Measurements from ENCODE around the gene TMEM150B.

Gene TMEM150B

GRCh38 chr19:55362174-55362989 lies 37.2 kb upstream of the TMEM150B start:
- Histone ChIP-seq H2AFZ (ENCODE audit: low read length) (no peak overlapping the region), H4K20me1 (ENCODE audit: insufficient read depth, low read length) (no peaks in the 10 kb centered on the region), H3K36me3 (ENCODE audit: insufficient read depth, low read length) (no peaks in the 10 kb centered on the region), H3K4me2 (ENCODE audit: low read length) (no peak overlapping the region), H3K9me2 (ENCODE audit: low read depth, low read length) (no peaks in the 10 kb centered on the region), H3K79me2 (ENCODE audit: insufficient read depth, low read length) (no peaks in the 10 kb centered on the region), H3K4me1 (ENCODE audit: insufficient read depth, low read length, severe bottlenecking) (no peaks in the 10 kb centered on the region), H3K9me3 (ENCODE audit: low read length) (no peaks in the 10 kb centered on the region), H3F3A (ENCODE audit: insufficient read depth, low read length) (no peaks in the 10 kb centered on the region), H3K27me3 (ENCODE audit: insufficient read depth, low read length) (peaks cover 9% of the 10 kb centered on the region; the same call in 1 of the 2 replicates), H3K9ac (ENCODE audit: low read length) (no peak overlapping the region), H3K27ac (ENCODE audit: low read depth, low read length, poor library complexity, severe bottlenecking) (no peak overlapping the region), H3K4me3 (ENCODE audit: low read depth, low read length, poor library complexity, severe bottlenecking) (no peak overlapping the region)
- TF ChIP-seq EZH2 (IDR thresholded peaks at IDR 0.05; ENCODE audit: borderline replicate concordance, low read length): no peak
- no peak for TF ChIP-seq CTCF (IDR thresholded peaks at IDR 0.05; ENCODE audit: low read length)

- no peak overlapping the region for H2AFZ ChIP-seq (ENCODE audit: low read length)
- H3K27ac ChIP-seq (ENCODE audit: low read depth, low read length, poor library complexity, severe bottlenecking): no peak overlapping the region
- H3K4me3 ChIP-seq (ENCODE audit: low read depth, low read length, poor library complexity, severe bottlenecking): no peak overlapping the region
- no peaks in the 10 kb centered on the region for H3K36me3 ChIP-seq (ENCODE audit: insufficient read depth, low read length)
- H4K20me1 ChIP-seq (ENCODE audit: insufficient read depth, low read length): no peaks in the 10 kb centered on the region
- H3K9ac ChIP-seq (ENCODE audit: low read length): no peak overlapping the region
- H3K9me3 ChIP-seq (ENCODE audit: low read length): no peaks in the 10 kb centered on the region
- no peaks in the 10 kb centered on the region for H3K9me2 ChIP-seq (ENCODE audit: low read depth, low read length)
- H3K4me2 ChIP-seq (ENCODE audit: low read length): no peak overlapping the region
- H3F3A ChIP-seq (ENCODE audit: insufficient read depth, low read length): no peaks in the 10 kb centered on the region
- no peak for TF ChIP-seq CTCF (IDR thresholded peaks at IDR 0.05; ENCODE audit: low read length)
- TF ChIP-seq EZH2 (IDR thresholded peaks at IDR 0.05; ENCODE audit: borderline replicate concordance, low read length): no peak
- H3K79me2 ChIP-seq (ENCODE audit: insufficient read depth, low read length): no peaks in the 10 kb centered on the region
- peaks cover 9% of the 10 kb centered on the region; the same call in 1 of the 2 replicates for H3K27me3 ChIP-seq (ENCODE audit: insufficient read depth, low read length)
- no peaks in the 10 kb centered on the region for H3K4me1 ChIP-seq (ENCODE audit: insufficient read depth, low read length, severe bottlenecking)
Measured at GRCh38 chr19:55360902-55361301, 35.8 kb upstream of the TMEM150B start.

GRCh38 chr19:55358943-55359908 lies 34.1 kb upstream of the TMEM150B start:
- no peak overlapping the region for H3K4me3 ChIP-seq (ENCODE audit: low read depth, low read length, poor library complexity, severe bottlenecking)
- TF ChIP-seq EZH2 (IDR thresholded peaks at IDR 0.05; ENCODE audit: borderline replicate concordance, low read length) (no peak), CTCF (IDR thresholded peaks at IDR 0.05; ENCODE audit: low read length) (no peak)
- H3K9ac ChIP-seq (ENCODE audit: low read length): no peak overlapping the region
- no peaks in the 10 kb centered on the region for H3K9me2 ChIP-seq (ENCODE audit: low read depth, low read length)
- H2AFZ ChIP-seq (ENCODE audit: low read length): no peak overlapping the region
- H4K20me1 ChIP-seq (ENCODE audit: insufficient read depth, low read length): no peaks in the 10 kb centered on the region
- no peaks in the 10 kb centered on the region for H3K36me3 ChIP-seq (ENCODE audit: insufficient read depth, low read length)
- H3K4me2 ChIP-seq (ENCODE audit: low read length): no peak overlapping the region
- no peaks in the 10 kb centered on the region for H3K4me1 ChIP-seq (ENCODE audit: insufficient read depth, low read length, severe bottlenecking)
- no peak overlapping the region for H3K27ac ChIP-seq (ENCODE audit: low read depth, low read length, poor library complexity, severe bottlenecking)
- no peaks in the 10 kb centered on the region for H3K9me3 ChIP-seq (ENCODE audit: low read length)
- H3K79me2 ChIP-seq (ENCODE audit: insufficient read depth, low read length): no peaks in the 10 kb centered on the region
- H3K27me3 ChIP-seq (ENCODE audit: insufficient read depth, low read length): peaks cover 4% of the 10 kb centered on the region; the same call in 1 of the 2 replicates
- H3F3A ChIP-seq (ENCODE audit: insufficient read depth, low read length): no peaks in the 10 kb centered on the region

Data from OCI-LY1 (cell line).